ENCODE data around the gene RAB24.
A peak's percentile ranks its signal among the peaks of the same experiment; 100 is the strongest.
"Not testable (repeated sequence)": the region's sequence is repeated elsewhere in the genome, so short reads cannot be mapped to it uniquely, and the experiment has no call there.

Gene RAB24

GRCh38 chr5:177310332-177310731, 6.8 kb upstream of the RAB24 start:
- DNase-seq: no peak

DNA sequence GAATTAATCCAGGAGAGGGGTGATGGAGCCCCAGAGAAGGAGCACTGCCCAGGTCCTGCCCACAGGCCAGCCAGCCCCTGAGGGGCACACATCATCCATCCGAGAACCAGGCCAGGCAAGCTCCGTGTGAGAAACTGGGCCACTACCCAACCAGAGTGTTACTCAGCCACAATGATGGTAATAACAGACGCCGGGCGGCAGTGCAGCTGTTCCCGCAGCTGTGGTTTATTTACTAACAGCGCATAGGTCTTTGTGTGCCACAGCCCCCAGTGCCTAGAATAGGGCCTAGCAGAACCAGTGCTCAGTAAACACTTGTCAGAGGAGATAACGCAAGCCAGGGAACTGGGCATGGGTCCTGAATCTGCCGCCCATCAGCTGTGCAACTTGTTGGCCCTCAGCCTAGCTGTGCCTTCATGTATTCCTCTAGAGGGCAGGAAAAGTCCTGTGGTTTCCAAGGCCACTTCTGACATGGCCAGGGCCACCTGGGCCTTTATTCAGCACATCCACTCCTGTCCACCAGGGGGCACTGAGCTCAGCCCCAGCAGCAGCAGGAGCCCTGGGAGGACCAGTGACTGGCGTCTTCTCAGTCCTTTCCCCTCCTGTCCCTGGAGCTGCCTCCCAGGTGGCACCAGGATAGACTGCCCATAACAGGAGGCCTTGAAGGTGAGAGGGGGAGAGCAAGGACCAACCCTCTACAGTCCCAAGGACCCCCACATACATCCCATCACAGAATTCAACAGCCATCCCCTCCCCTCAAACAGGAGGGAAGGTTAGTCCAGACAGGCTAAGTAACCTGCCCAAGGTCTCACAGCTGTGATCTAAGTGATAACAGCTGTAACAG, 6.1 kb upstream of the RAB24 start:
- peak; percentile 66 for DNase-seq

GRCh38 chr5:177308740-177309139, 5.2 kb upstream of the RAB24 start:
- no peak for DNase-seq

DNA sequence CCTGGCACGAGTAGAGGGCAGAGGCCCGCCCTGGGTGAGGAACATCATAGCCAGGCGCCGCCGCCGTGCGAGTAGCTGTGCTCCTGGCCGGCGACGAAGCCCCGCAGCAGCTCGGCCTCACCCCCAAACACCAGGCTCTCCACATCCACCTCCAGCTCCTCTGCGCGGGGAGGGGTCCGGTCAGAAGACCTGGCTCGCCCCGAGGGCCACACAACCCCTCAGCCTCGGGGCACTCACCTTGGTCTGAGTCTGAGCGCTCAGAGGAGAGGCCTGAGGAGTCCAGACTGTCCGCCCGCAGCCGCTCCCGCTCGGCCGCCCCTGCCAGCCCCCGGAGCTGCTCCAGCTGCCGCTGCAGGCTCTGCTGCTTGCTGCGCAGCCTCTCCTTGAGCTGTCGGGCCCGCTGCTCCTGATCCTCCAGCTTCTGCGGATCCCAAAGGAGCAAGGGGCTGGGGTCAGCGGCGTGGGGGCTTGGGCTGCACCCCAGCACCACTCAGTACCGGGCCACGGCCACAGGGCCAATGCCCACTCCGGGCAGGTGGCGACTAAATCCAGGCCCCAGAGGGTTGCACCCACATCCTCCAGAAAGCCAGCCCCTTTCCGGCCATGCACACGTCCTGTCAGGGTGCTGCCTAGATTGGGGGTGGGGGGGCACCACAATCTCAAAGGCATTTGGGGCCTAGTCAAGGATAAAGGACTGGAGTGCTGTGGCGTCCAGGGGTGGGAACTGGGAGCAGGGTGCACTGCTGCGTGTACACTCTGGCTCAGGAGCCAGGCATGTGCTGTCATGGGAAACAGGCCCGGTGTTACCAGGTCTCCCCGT, 4.2 kb upstream of the RAB24 start:
- DNase-seq: no peak

DNA sequence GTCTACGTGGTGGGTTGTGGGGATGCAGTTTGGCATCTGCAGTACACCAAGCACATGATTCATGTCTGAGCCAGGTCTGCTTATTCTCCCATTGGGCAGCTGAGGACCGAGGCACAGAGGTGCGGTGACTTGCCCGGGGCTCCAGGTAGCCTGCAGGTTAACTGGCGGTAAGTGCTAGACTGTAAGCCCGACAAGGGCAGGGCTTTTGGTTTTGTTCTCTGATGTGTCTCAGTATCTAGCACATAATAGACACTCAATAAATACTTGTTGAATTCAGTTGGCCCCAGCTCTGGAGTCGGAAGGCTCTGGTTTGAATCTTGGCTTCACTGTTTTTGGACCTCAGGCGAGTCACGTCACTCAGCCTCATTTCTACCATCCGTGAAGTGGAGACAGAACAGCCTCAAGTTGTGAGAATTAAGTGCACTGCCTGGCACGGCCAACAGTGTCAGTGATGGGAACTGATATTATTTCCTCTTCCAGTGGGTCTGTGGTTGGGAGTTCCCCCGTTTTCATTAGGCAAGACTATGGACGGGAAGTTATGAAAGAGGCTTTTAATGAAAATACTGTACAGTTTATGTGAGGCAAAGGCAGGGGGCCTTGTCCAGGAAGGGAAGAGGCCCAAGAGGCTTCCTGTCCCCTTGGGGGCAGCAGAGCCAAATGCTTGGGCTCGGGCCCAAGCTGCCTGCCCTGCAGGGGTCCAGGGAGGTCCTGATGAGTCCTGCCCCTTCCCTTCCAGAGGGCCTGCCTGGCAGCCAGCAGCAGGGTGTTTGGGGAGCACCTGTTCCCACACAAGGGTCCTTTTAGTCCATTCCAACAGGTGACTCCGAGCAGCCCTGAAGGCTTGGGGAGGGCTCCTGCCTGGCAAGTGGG, 3.4 kb upstream of the RAB24 start:
- DNase-seq: no peak

- DNase-seq: not testable (repeated sequence)
Observed at GRCh38 chr5:177306103-177306640, 2.7 kb upstream of the RAB24 start.

DNA sequence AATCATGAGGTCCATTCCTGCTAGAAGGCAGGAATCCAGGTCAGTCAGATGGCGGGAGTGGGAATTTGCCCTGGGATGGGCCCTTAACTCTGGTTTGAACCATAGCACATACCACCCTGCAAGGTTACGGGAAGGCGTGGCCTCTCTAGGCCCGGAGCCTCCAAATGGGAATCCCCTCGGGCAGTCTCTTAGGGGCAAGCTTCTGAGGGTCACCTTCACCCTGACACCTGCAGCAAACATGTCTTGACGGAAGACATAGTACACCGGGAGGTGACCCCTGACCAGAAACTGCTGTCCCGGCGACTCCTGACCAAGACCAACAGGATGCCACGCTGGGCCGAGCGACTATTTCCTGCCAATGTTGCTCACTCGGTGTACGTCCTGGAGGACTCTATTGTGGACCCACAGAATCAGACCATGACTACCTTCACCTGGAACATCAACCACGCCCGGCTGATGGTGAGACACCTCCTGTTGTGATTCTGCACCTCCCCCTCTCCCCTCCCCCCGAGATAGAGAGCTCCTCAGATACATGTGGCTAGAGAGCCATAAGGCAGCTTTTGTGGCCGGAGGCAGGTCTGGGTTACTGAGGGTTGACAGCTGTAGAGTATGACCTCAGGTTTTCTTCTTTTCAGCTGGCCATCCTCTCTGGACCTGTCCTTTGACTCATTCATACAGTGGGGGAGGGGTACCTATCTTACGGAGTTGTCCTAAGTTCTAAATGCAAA, 1.0 kb upstream of the RAB24 start:
- no peak for DNase-seq

DNA sequence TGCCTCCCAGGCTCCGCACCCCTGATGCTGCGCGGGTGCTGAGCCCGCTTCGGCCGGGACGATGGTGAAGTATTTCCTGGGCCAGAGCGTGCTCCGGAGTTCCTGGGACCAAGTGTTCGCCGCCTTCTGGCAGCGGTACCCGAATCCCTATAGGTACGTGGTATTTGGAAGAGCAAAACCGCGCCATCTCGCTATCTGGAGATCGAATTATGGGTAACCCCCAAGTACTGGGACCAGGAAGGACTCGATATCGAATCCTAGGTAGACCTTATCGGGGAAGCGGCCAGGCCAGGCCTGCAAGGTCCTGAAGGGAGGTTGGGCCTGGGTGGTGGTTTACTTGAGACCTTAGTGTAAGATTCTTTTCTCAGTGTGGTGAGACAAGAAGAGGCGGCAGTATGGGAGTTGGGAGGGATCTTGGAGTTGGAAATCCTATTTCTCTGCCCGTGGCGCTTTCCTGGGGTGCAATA, 439 bp upstream of the RAB24 start:
- peak; percentile 31 for DNase-seq

DNA sequence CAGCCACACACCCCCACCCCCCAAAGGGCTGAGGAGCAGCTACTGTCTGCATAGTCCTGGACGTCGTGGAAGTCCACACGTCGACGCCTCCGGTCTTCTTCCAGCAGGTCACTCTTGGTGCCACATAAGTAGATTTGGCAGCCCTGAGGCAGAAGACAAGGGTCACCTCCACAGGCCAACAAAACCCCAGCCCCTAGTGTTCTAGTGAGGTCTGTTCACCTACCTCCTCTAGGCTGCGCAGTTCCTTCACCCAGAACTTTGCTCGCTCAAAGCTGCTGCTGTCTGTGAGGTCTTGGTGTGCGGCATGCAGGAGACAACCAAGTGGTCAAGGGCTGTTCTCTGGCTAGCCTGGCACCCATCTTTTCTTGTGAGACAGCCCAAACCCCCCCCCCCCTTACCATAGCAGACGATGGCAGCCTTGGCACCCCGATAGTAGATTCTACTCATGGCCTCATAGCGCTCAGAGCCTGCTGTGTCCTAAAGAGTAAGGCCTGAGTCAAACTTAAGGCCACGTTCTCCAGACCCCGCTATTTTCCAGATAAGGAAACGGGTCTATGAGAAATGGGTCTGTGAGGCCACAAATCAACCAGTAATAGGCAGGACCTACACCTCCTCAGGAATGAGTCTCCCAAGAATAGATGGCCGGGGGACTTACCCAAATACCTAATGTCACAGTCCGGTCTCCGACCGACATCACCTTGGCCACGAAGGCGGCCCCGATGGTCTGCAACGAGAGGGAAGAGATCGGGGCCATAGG, 987 bp downstream of the RAB24 start:
- DNase-seq: no peak

- no peak for DNase-seq
Observed at GRCh38 chr5:177301503-177302165, 1.9 kb downstream of the RAB24 start.

DNA sequence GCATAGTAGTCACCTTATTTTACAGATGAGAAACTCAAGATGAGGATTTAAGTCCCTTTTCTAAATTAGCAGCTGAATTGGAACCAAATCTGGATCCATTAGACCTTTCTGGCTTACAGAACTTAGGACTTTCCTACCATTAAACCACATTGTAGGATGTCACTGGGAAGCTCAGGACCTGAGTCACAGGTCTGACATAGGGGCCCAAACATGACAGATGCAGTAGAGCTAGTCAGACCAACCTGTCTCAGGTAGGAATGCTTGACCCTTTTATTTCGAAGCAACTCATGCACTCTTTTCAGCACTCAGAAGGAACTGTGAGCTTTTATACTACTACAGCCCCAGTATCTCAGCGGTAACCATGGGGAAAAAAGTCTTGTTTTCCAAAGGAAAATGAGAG, 2.6 kb downstream of the RAB24 start:
- no peak for DNase-seq

GRCh38 chr5:177300236-177300880, 3.2 kb downstream of the RAB24 start:
- no peak for DNase-seq

DNA sequence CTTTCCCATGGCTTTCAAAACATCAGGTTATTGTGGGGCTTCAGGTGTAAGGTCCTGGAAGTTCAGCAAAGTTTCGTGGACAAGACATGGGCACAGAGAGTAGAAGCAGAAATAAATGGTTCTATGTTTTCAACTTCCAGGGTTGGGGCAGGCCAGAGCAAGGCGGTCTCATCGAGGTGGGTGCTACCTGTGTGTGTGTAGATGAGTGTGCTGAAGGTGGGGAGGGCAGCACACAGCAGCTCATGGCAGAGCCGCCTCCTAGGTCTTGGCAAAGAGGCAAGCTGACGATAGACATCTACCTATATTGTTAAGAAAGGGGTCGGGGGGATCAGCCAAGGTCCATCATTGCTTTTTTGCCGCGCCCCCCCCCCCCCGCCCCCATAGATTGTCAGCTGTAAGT, 3.8 kb downstream of the RAB24 start:
- no peak for DNase-seq

DNA sequence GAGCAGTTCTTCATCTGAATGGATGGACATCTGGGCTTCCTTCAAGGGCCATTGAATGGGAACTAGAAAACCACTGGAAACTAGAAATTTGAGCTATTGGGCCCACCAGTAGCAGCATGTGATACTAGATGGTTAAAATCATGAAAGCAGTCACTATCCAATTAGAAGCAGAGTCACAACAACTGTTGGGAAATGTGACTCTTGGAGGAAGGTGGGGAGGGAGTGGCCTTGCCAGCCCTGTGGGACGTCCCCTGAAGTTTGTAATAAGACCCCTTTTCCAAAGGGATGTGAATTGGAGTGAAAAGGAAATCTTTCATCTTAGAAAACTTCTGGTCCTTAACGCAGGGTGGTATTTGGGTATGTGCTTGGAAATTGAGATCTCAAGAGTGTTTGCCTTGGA, 5.6 kb downstream of the RAB24 start:
- no peak for DNase-seq

DNA sequence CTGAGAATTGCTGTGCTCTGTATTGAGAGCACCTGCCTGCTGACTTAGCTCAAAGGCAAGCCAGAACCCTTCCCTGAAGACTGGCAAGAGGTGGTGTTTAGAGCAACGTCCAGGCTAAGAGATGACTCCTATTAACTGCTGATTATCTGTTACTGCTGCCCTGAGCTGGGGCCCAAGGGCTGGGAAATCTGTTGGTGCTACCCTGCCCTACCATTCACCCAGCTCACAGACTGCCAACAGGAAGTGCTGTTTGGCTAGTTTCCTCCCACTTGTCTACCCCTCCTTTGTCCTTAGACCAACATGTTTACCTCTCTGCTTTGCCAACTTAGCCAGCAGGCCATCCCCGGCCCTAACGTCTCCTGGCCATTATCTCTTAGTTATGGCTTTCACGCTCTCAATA, 6.9 kb downstream of the RAB24 start:
- DNase-seq: no peak

- no peak for DNase-seq
Observed at GRCh38 chr5:177295924-177296323, 7.6 kb downstream of the RAB24 start.

- no peak for DNase-seq
Observed at GRCh38 chr5:177294632-177295031, 8.9 kb downstream of the RAB24 start.

DNA sequence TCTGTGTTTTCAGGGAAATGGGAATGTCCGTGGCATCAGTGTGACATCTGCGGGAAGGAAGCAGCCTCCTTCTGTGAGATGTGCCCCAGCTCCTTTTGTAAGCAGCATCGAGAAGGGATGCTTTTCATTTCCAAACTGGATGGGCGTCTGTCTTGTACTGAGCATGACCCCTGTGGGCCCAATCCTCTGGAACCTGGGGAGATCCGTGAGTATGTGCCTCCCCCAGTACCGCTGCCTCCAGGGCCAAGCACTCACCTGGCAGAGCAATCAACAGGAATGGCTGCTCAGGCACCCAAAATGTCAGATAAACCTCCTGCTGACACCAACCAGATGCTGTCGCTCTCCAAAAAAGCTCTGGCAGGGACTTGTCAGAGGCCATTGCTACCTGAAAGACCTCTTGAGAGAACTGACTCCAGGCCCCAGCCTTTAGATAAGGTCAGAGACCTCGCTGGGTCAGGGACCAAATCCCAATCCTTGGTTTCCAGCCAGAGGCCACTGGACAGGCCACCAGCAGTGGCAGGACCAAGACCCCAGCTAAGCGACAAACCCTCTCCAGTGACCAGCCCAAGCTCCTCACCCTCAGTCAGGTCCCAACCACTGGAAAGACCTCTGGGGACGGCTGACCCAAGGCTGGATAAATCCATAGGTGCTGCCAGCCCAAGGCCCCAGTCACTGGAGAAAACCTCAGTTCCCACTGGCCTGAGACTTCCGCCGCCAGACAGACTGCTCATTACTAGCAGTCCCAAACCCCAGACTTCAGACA, 9.5 kb downstream of the RAB24 start:
- DNase-seq: no peak

DNA sequence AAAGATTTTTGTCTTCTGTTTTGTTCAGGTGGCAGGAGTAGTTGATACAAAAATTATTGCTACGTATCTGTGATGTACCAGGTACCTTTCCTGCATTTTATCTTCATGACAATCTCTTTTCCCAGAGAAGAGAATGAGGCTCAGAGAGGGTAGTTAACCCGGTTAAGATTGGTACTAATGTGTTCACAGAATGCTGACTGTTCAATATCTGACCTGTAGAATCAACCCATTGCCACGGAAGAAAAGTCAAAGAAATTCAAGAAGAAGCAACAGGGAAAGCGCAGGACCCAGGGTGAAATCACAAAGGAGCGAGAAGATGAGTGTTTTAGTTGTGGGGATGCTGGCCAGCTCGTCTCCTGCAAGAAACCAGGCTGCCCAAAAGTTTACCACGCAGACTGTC, 11.8 kb downstream of the RAB24 start:
- DNase-seq: no peak
